GM23338 (cell line): ENCODE measurements around the gene ZSWIM1. TPM values are rescaled to one million over a fixed set of nuclear protein-coding genes. Genes with fewer than 3 reads are reported as not detected.

Source experiments
- ATAC-seq: fragments of 200-7000 bp; cut with Tn5 transposase; 3 replicates; pipeline ENCODE4 v1.9.1; 2020
- DNase-seq: peaks from one replicate; pipeline ENCODE4 v3.0.0-alpha.2; 2015; ENCODE audit warnings: low spot score
- H2AFZ ChIP-seq: fragments of 200-600 bp; sonication (generic); 2 replicates; pipeline ENCODE4 v1.8.0; 2016; ENCODE audit warnings: antibody characterized with exemption, mild to moderate bottlenecking, moderate library complexity
- H3F3A ChIP-seq: fragments of 200-600 bp; sonication (generic); replicated peaks from 2 replicates; pipeline ENCODE4 v1.8.0; 2017; ENCODE audit warnings: antibody characterized with exemption, mixed run types, low read depth
- H3K27ac ChIP-seq: fragments of 200-600 bp; sonication (generic); 2 replicates; pipeline ENCODE4 v1.6.1; 2016; ENCODE audit warnings: low read depth
- H3K27me3 ChIP-seq: fragments of 200-600 bp; sonication (generic); 2 replicates; pipeline ENCODE4 v1.8.0; 2016; ENCODE audit warnings: mild to moderate bottlenecking, mixed run types, moderate library complexity; ENCODE audit not compliant: insufficient read depth
- H3K36me3 ChIP-seq: fragments of 200-600 bp; sonication (generic); 2 replicates; pipeline ENCODE4 v1.8.0; 2016; ENCODE audit warnings: mild to moderate bottlenecking; ENCODE audit not compliant: insufficient read depth
- H3K4me1 ChIP-seq: fragments of 200-600 bp; sonication (generic); 2 replicates; pipeline ENCODE4 v1.8.0; 2016; ENCODE audit warnings: mild to moderate bottlenecking, moderate library complexity; ENCODE audit not compliant: insufficient read depth
- H3K4me2 ChIP-seq: fragments of 200-600 bp; sonication (generic); 2 replicates; pipeline ENCODE4 v1.7.1; 2017; ENCODE audit warnings: mixed run types
- H3K4me3 ChIP-seq: fragments of 200-600 bp; sonication (generic); 2 replicates; pipeline ENCODE4 v1.6.1; 2016; ENCODE audit warnings: mixed run types
- H3K79me2 ChIP-seq: fragments of 200-600 bp; sonication (generic); replicated peaks from 2 replicates; pipeline ENCODE4 v1.8.0; 2017; ENCODE audit warnings: mild to moderate bottlenecking; ENCODE audit not compliant: insufficient read depth
- H3K9me2 ChIP-seq: fragments of 200-600 bp; sonication (generic); 2 replicates; pipeline ENCODE4 v1.8.0; 2017; ENCODE audit not compliant: insufficient read depth
- H4K20me1 ChIP-seq: fragments of 200-600 bp; sonication (generic); replicated peaks from 2 replicates; pipeline ENCODE4 v1.8.0; 2017; ENCODE audit warnings: mild to moderate bottlenecking; ENCODE audit not compliant: insufficient read depth
- H3K27ac Mint-ChIP-seq: 2 replicates; pipeline ENCODE4 v1.8.0; 2020; ENCODE audit warnings: inconsistent platforms, mild to moderate bottlenecking, moderate library complexity, mixed read lengths
- H3K27me3 Mint-ChIP-seq: 3 replicates; pipeline ENCODE4 v1.8.0; 2022; ENCODE audit warnings: low read depth, mild to moderate bottlenecking, moderate library complexity, mixed read lengths, inconsistent platforms; ENCODE audit not compliant: insufficient read depth, poor library complexity
- H3K36me3 Mint-ChIP-seq: 3 replicates; pipeline ENCODE4 v1.8.0; 2021; ENCODE audit warnings: low read depth, mild to moderate bottlenecking, inconsistent platforms, moderate library complexity, mixed read lengths
- H3K4me1 Mint-ChIP-seq: 3 replicates; pipeline ENCODE4 v1.8.0; 2020; ENCODE audit warnings: mild to moderate bottlenecking, inconsistent platforms, mixed read lengths
- H3K4me3 Mint-ChIP-seq: 3 replicates; pipeline ENCODE4 v1.8.0; 2021; ENCODE audit warnings: moderate library complexity, mild to moderate bottlenecking, inconsistent platforms, mixed read lengths
- H3K9me3 Mint-ChIP-seq: 3 replicates; pipeline ENCODE4 v1.8.0; 2020; ENCODE audit warnings: moderate library complexity, mild to moderate bottlenecking, inconsistent platforms, mixed read lengths
- CTCF ChIP-seq, 2 experiments: fragments of 200-600 bp in 1 of 2; sonication (generic) in 1 of 2; conservative IDR thresholded peaks; 2 replicates each; pipeline versions ENCODE4 v1.5.1 to v1.6.1; 2016 to 2017; ENCODE audit warnings: antibody characterized with exemption in 2 of 2, low read depth in 2 of 2, mild to moderate bottlenecking in 2 of 2, moderate library complexity in 1 of 2
- ETS1 ChIP-seq: IDR thresholded peaks from 2 replicates; pipeline ENCODE4 v1.6.1; 2016; ENCODE audit warnings: antibody characterized with exemption
- EZH2 ChIP-seq: fragments of 200-600 bp; sonication (generic); IDR thresholded peaks from one replicate; pipeline ENCODE4 v1.8.0; 2017; ENCODE audit warnings: antibody characterized with exemption, mild to moderate bottlenecking, low read depth; ENCODE audit not compliant: unreplicated experiment
- EZH2phosphoT487 ChIP-seq: fragments of 200-600 bp; sonication (generic); IDR thresholded peaks from one replicate; pipeline ENCODE4 v1.8.1; 2018; ENCODE audit warnings: antibody characterized with exemption; ENCODE audit not compliant: unreplicated experiment
- JUNB ChIP-seq: IDR thresholded peaks from one replicate; pipeline ENCODE4 v1.6.1; 2016; ENCODE audit warnings: antibody characterized with exemption; ENCODE audit not compliant: unreplicated experiment
- NANOG ChIP-seq: IDR thresholded peaks from 2 replicates; pipeline ENCODE4 v1.6.1; 2016; ENCODE audit warnings: antibody characterized with exemption, borderline replicate concordance
- REST ChIP-seq: IDR thresholded peaks from one replicate; pipeline ENCODE4 v1.6.1; 2018; ENCODE audit warnings: antibody characterized with exemption; ENCODE audit not compliant: unreplicated experiment
- STAT1 ChIP-seq: IDR thresholded peaks from one replicate; pipeline ENCODE4 v1.6.1; 2016; ENCODE audit warnings: antibody characterized with exemption; ENCODE audit not compliant: unreplicated experiment
- ZNF114 ChIP-seq: fragments of 250-450 bp; sonication (Bioruptor Pico); IDR thresholded peaks from 2 replicates; pipeline ENCODE4 v1.5.0; 2020; ENCODE audit warnings: mild to moderate bottlenecking, moderate library complexity
- polyA plus RNA-seq: library from polyadenylated mRNA; unstranded; fragments of >200 nt; fragmentation: Nextera tagmentation; extraction: Ambion mirVana; gene quantifications from 2 replicates; pipeline ENCODE4 v1.2.1, GENCODE V29; 2016
- total RNA-seq: library from RNA; depleted of rRNA; stranded (reverse); fragments of >200 nt; shearing (Covaris generic); gene quantifications from 2 replicates; pipeline ENCODE4 v1.2.3, GENCODE V29; 2014

ZSWIM1 gene
- total and polyA plus RNA-seq, 2 experiments from 2014 or later = 11.5 to 16.2 TPM

- TF ChIP-seq REST (no peak), ETS1 (no peak), EZH2phosphoT487 (no peak), STAT1 (no peak), JUNB (no peak), CTCF (conservative IDR thresholded peaks at IDR 0.05; ENCODE audit: low read depth in 2 of 2) (no peak), ZNF114 (CRISPR knock-in tag) (no peak), EZH2 (no peak)
Measured at GRCh38 chr20:45866454-45866853, 14.6 kb upstream of the ZSWIM1 start (continued).

GRCh38 chr20:45867136-45867818 is 13.8 kb upstream of the ZSWIM1 start:
- no peaks in the 10 kb centered on the region for H3K36me3 Mint-ChIP-seq
- Histone ChIP-seq H3K79me2 (no peaks in the 10 kb centered on the region), H3F3A (0 out of 2 replicates have a peak, but pooled peaks cover 6% of the 10 kb centered on the region), H4K20me1 (no peaks in the 10 kb centered on the region), H2AFZ (no peak overlapping the region), H3K4me1 (no peaks in the 10 kb centered on the region), H3K4me3 (no peak overlapping the region), H3K27me3 (no peaks in the 10 kb centered on the region), H3K9me2 (no peaks in the 10 kb centered on the region), H3K36me3 (no peaks in the 10 kb centered on the region), H3K4me2 (no peak overlapping the region), H3K27ac (no peak overlapping the region)
- H3K27ac Mint-ChIP-seq = no peak overlapping the region
- no peaks in the 10 kb centered on the region for H3K27me3 Mint-ChIP-seq
- DNase-seq (no peak), ATAC-seq (no peak)
- H3K9me3 Mint-ChIP-seq = no peaks in the 10 kb centered on the region
- H3K4me1 Mint-ChIP-seq = no peaks in the 10 kb centered on the region
- H3K4me3 Mint-ChIP-seq = no peak overlapping the region
- no peak for TF ChIP-seq NANOG
- TF ChIP-seq CTCF (conservative IDR thresholded peaks at IDR 0.05; ENCODE audit: low read depth in 2 of 2) = no peak
- TF ChIP-seq JUNB = no peak
- no peak for TF ChIP-seq REST
- no peak for TF ChIP-seq STAT1
- no peak for TF ChIP-seq ETS1
